GM10266 (cell line): ENCODE results near the gene DMRTC2.

Source experiments
- DNase-seq: peaks from one replicate; pipeline ENCODE4 v3.0.0; 2012; ENCODE audit errors: extremely low spot score
- TF ChIP-seq, protein P1 (sequence below): IDR thresholded peaks from 2 replicates; pipeline ENCODE4 v1.5.1; 2012; ENCODE audit warnings: mild to moderate bottlenecking, low read depth; ENCODE audit not compliant: control insufficient read depth, insufficient read depth; ENCODE audit errors: missing control alignments

Gene DMRTC2

DNA sequence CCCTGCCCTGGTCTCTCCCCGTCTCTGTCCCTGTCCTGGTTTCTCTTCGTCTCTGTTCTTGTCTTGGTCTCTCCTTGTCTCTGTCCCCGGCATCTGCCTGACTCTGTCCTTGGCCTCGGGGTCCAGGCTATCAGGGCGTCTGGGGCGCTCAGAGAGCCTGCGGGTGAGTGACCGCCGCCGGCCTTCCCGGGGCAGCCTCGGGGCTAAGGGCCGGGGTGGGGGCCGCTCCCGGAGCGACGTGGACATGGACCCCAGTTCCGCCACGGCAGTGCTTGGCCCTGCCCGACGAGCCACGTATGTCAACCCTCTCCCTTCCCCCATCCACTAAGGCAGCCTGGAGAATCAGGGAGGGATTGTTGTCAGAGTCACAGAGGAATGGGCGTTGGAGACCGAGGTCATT lies 53.0 kb downstream of the DMRTC2 start:
- TF ChIP-seq, protein P1, sequence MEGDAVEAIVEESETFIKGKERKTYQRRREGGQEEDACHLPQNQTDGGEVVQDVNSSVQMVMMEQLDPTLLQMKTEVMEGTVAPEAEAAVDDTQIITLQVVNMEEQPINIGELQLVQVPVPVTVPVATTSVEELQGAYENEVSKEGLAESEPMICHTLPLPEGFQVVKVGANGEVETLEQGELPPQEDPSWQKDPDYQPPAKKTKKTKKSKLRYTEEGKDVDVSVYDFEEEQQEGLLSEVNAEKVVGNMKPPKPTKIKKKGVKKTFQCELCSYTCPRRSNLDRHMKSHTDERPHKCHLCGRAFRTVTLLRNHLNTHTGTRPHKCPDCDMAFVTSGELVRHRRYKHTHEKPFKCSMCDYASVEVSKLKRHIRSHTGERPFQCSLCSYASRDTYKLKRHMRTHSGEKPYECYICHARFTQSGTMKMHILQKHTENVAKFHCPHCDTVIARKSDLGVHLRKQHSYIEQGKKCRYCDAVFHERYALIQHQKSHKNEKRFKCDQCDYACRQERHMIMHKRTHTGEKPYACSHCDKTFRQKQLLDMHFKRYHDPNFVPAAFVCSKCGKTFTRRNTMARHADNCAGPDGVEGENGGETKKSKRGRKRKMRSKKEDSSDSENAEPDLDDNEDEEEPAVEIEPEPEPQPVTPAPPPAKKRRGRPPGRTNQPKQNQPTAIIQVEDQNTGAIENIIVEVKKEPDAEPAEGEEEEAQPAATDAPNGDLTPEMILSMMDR: no peak
- no peak for DNase-seq

DNA sequence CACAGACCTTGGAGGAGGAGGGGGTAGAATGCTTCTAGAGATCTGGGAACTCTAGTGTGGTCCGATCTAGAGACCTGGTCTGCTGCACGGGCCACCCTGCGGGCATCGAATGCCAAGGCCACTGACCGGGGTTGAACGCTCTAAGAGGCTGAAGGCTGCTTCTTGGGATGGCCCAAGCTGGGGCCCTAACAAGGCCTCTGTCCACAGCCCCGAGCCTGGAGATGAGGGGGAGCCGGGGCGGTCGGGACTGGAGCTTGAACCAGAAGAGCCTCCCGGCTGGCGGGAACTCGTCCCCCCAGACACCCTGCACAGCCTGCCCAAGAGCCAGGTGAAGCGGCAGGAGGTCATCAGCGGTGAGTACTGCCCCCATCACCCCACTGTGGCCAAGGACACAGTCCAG lies 53.4 kb downstream of the DMRTC2 start:
- TF ChIP-seq, protein P1: no peak
- no peak for DNase-seq
